ACHN (cell line): ENCODE data around the gene SLC16A7.
A peak's percentile ranks its signal among the peaks of the same experiment; 100 is the strongest.

Source experiments
- DNase-seq: peaks from one replicate; pipeline ENCODE4 v3.0.0-alpha.2; 2015
- in situ Hi-C: cut with HindIII; loops from 2 replicates; pipeline ENCODE4 v1.10.0; 2017; ENCODE audit warnings: low sequenced_read_pairs, low pct_ligation_motif_present, low pct_unique_long_range_greater_than_20kb

The SLC16A7 gene

GRCh38 chr12:59615392-59616165, 19.8 kb downstream of the SLC16A7 start:
- in situ Hi-C loops, result no loop called here
- no peak for DNase-seq

- in situ Hi-C loops, result no loop called here
- no peak for DNase-seq
These were observed 23.8 kb downstream of the SLC16A7 start for GRCh38 chr12:59619461-59620240.

GRCh38 chr12:59620326-59620725, 24.5 kb downstream of the SLC16A7 start:
- no peak for DNase-seq
- in situ Hi-C loops, result no loop called here

- no peak for DNase-seq
- in situ Hi-C loops, result no loop called here
These were observed 29.1 kb downstream of the SLC16A7 start for GRCh38 chr12:59624732-59625460.

GRCh38 chr12:59626382-59626781, 30.6 kb downstream of the SLC16A7 start:
- DNase-seq, result no peak
- in situ Hi-C loops, result no loop called here

- in situ Hi-C loops, result no loop called here
- DNase-seq, result no peak
These were observed 31.8 kb downstream of the SLC16A7 start for GRCh38 chr12:59627582-59627981.

- DNase-seq, result no peak
- in situ Hi-C loops, result no loop called here
These were observed 34.1 kb downstream of the SLC16A7 start for GRCh38 chr12:59629890-59630289.

- DNase-seq, result no peak
- in situ Hi-C loops, result no loop called here
These were observed 36.6 kb downstream of the SLC16A7 start for GRCh38 chr12:59632408-59632807.

- no peak for DNase-seq
- in situ Hi-C loops, result no loop called here
These were observed 38.4 kb downstream of the SLC16A7 start for GRCh38 chr12:59634254-59634653.

- no peak for DNase-seq
- in situ Hi-C loops, result no loop called here
These were observed 41.3 kb downstream of the SLC16A7 start for GRCh38 chr12:59636945-59637691.

- no peak for DNase-seq
- in situ Hi-C loops, result no loop called here
These were observed 41.9 kb downstream of the SLC16A7 start for GRCh38 chr12:59637692-59638070.

GRCh38 chr12:59643550-59643949, 47.7 kb downstream of the SLC16A7 start:
- DNase-seq, result no peak
- in situ Hi-C loops, result no loop called here

- DNase-seq, result no peak
- in situ Hi-C loops, result no loop called here
These were observed 49.4 kb downstream of the SLC16A7 start for GRCh38 chr12:59645242-59645641.

- DNase-seq, result no peak
- in situ Hi-C loops, result no loop called here
These were observed 50.8 kb downstream of the SLC16A7 start for GRCh38 chr12:59646636-59647035.

GRCh38 chr12:59649203-59649602, 53.4 kb downstream of the SLC16A7 start:
- in situ Hi-C loops, result no loop called here
- DNase-seq, result no peak

- in situ Hi-C loops, result no loop called here
- DNase-seq, result peak; percentile 76
These were observed 54.9 kb downstream of the SLC16A7 start for GRCh38 chr12:59650588-59651228.

GRCh38 chr12:59651229-59651920, 55.5 kb downstream of the SLC16A7 start:
- peak; percentile 94 for DNase-seq
- in situ Hi-C loops, result no loop called here

GRCh38 chr12:59652130-59652529, 56.3 kb downstream of the SLC16A7 start:
- peak; percentile 42 for DNase-seq
- in situ Hi-C loops, result no loop called here
